GM19468 (cell line): Measurements from ENCODE around the gene BORCS5.
"Not testable (repeated sequence)": the region's sequence is repeated elsewhere in the genome, so short reads cannot be mapped to it uniquely, and the experiment has no call there.

Experiments
- ATAC-seq: cut with Tn5 transposase; IDR thresholded peaks from one replicate; pipeline ENCODE4 v1.9.1; 2021; ENCODE audit warnings: mild to moderate bottlenecking, moderate library complexity, moderate number of reproducible peaks; ENCODE audit not compliant: unreplicated experiment; ENCODE audit errors: extremely low read depth

The BORCS5 gene

DNA sequence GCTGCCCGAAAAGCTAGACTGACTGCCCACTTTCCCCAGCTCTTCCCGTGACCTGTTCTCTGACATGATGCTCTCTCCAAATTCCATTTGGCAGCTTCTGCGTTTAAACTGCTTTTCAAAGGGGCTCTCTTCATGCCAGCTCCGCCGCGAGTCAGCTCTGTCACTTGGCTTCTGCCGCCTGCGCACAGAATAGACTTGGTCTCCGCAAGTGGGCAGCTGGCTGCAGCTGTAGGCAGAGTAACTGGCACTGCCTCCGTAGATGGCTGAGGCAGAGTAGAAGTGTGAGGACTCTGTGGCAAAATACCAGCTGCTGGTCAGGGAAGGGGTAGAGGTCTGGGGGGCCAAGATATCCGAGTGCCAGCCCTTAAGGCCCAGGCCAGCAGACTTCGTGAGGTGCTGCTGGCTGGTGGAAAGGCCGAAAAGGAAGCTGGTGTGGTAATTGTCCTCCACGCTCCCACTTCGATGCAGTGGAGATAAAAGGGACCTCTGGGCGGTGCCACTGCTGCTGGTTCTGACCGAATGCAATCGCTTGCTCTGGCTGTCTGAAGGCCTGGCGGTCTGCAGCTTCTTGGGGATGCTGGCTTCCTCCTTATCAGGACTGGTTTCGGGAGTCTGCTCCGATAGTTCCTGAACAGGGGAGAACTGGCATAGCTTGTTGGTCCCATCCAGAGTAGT, 120.1 kb downstream of the BORCS5 start:
- ATAC-seq = no peak

DNA sequence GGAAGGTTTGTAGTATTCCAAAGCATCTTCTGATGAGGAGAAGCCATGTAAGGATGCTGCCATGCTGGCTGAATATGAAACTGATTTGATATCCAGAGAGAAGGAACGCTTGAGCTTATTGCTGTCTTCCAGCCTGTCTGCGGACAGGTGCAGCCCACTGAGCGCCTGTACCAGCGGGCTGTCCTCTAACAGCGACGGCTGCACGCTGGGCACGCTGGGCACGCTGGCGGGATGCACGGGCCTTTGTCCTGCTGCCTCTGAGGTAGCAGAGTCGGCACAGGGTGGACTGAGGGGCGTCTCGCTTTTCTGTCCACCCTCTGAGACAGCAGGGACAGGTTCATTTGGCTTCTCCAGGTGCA, 120.6 kb downstream of the BORCS5 start:
- no peak for ATAC-seq

DNA sequence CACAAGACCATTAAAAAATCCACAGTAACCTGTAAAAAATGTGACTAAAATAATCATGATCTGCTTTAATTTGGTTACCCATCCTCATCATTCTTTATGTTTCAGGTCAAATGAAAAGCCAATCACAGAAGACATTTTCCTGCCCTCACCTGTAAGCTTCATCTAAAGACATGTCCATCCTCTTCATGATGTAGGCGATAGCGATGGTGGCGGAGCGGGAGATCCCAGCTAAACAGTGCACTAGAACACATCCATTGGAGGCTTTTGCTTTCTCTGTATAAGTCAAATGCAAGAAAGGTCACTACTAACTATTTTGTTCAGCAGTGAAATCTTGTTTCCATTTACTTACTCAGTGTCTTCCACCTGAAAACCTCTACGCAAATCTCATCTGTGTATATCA, 123.2 kb downstream of the BORCS5 start:
- no peak for ATAC-seq

DNA sequence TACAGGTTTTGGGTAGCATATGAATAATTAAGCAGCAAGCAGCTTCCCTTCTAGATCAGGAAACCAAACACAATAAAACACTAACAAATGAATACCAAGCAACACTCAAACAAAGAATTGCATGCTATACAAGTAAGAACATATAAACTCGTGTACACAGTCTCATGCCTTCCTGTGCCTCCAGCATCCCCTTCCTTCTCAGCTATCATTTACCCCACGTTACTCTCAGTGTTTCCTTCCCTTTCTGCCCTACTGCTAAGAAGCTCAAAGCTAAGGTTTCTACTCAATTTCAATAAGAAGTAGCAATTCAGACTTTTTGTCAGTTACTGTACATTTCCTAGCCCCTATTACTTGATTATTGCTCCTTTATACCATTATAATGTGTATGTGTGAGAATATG, 124.8 kb downstream of the BORCS5 start:
- ATAC-seq = no peak

DNA sequence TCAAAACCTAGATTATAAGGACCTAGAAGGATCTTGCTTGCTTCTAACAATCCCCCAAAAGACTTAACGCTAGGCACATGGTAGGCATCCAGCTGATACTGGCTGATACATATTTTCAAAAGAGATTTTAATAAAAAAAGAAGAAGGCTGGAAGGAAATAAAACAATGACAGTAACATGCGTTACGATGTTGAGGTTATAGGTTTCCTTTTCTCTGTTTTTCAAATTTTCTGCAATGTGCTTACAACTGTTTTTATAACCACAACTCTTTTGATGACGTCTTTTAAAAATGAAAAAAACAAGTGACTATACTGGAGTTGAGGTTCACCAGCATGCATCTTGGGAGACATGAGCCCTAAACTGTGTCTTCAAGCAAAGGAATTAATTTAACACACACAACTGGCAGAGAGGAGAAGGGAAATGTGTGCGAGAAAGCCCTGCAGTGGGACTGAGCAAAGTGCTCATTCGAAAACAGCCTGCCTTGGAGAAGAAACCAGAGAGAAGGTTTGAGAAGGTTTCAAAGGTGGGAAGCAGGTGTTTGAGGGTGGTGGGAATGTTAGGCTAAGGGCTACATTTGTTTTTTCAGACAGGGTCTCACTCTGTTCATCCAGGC, 125.4 kb downstream of the BORCS5 start:
- no peak for ATAC-seq

DNA sequence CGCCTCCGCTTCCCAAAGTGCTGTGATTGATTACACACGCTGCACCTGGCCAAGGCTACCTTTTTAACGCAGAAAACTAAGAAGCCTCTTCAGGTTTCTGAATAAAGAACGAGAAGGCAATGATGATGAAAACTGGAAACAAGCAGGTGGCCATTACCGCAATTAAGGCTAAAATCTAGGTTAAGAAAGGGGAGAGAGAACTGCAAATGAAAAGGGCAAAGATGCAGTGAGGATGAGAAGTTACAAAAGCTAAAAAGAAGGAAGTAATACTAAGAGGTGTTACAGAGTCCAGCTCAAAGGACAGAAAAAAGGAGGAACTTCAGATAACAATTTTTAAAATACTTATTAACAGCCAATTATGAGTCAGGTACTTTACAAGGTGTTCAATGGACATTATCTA, 126.1 kb downstream of the BORCS5 start:
- no peak for ATAC-seq

DNA sequence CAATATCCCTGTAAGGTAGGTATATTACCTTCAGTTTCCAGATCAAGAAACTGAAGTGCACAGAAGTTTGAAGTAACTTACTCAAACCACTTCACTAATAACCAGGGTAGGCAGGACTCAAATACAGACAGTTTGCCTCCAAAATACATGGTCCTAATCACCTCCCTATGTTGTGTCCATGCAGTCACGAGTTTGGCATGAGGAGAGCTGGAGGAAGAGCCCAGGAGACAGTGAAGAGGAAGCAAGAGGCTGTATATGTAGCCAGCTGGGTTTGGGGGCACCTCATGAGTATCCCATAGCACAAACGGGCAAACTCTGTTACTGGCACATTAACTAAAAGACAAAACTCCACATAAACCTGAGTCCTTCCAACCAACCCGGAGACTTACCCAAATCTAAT, 126.6 kb downstream of the BORCS5 start:
- no peak for ATAC-seq

DNA sequence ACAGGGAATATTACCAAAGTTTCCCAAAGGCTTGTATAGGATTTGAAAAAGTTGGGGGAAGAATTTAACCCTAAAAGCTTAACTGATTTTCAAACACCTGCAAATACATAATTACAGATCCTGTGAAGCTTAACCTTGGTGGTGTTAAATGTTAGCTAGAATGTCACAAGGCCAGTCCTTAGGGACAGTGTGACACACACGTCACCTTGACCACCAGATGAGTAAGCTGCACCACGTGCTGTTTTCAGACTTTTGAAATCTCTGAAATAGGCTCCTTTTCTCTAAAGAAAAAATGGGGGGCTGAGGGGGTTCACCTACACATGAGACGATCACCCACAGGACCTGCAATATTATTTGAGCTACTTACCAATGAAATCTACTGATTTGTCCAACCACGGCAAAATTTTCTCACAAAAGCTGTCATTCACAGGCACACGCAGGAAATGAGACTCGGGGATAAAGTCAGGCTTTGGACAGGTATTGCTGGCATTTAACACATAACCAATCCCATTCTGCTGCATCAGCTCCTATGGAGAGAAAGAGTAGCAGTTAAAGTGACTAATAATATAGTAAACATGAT, 129.9 kb downstream of the BORCS5 start:
- no peak for ATAC-seq

DNA sequence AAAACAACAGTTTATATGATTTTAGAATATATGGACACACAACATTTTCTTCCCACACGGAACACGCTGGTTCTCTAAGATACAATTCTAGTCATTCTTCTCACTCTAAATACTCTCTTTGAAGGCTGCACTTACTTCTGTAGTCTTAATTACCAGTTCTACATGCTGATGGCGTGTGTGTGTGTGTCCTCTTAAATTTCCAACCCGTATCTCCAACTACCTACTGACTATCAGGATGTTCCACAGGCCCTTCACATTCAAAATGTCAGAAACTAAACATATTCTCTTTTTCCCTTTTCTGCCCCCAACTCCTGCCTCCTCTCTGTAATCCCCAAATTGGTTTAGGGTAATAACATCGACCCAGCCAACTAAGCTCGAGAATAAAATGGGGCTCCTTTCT, 130.6 kb downstream of the BORCS5 start:
- ATAC-seq = no peak

DNA sequence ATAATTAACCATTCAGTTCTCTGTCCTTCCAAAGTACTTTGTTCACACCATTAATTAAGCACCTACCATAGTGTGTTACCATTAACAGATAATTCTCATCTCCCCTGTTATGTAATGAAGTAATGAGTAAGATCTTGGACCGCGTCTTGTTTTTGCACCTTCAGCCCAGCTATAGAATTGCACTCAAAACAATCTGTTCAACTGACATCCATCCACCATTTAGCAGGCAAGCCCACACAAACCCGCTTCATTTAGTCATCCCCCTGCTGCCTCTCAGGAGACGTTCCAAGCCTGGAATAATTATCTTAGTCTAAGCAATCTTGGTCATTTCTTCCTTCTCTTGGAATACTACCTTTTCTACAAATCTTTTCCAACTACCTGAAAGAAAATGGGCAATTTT, 131.4 kb downstream of the BORCS5 start:
- ATAC-seq = no peak

DNA sequence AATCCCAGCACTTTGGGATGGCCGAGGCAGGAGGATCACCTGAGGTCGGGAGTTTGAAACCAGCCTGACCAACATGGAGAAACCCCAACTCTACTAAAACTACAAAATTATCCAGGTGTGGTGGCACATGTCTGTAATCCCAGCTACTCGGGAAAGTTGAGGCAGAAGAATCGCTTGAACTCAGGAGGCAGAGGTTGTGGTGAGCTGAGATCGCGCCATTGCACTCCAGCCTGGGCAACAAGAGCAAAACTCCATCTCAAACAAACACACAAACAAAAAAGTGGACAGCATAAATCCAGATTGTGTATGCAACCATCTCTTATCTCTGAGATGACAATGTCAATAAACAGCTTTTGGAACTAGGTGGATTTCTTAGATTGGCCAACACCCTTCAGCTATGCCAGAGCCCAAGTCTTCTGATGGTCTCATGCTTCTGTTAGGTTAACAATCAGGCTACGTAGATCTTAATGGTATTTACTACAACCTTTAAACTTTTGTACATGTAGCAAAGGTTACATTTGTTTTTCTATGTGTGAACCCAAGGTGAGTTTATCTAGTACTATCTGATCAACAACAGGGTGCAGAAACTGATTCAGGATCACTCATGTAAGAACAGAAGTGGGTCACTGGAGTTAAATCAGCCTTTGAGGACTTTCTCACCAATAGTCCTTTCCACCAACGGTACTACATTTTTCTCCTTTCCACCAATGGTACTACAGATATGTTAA, 132.1 kb downstream of the BORCS5 start:
- ATAC-seq = no peak

DNA sequence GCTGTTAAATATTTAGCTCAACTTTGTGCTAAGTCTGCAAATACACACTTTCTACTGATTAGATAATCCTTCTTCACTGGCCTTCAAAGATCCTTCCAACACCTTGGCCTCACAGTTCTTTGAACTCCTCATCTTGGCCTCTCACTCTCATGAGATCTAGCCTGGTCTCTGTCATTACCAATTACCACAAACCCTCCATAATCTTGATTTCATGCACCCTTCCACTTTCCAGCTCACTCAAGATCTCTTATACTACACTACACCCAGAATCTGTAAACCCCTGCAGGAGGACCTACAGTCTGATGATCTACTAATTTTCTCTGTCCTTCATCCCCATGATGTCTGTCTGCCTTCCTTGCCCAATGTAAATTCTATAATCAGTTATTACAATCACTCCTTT, 134.7 kb downstream of the BORCS5 start:
- no peak for ATAC-seq

DNA sequence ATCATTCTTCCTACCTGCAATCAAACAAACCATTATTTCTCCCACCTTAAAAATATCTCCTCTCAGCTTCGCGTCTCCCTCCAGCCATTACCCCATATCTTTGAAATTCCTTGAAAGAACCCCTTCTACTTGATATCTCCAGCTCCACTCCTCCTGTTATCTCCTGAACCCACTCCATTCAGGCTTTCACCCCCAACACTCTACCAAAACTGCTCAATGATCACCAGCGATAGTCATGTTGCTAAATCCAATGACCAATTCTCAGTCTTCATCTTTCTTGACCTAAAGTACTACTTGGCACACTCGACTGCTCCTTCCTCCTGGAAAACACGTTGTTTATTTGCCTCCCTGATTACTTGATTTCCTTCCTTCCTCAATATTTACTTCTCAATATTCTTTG, 135.7 kb downstream of the BORCS5 start:
- ATAC-seq = no peak

DNA sequence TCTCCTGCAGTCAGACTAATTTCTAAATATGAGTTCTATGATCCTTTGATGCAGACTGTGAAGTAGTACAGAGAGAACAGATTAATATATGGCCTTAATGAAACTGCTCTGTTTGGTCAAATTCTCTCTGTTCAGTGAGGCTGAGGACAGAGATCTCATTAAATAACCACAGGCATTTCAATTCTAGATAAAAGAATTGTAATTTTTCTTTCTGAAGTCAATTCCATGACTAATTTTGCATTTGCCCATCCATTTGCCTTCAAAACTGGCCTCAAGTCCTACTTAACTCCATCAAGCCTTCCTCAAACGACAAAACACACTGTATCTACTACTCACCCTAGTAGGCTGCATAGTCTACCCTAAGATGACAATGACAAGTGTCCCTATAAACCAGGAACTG, 138.7 kb downstream of the BORCS5 start:
- ATAC-seq = no peak

DNA sequence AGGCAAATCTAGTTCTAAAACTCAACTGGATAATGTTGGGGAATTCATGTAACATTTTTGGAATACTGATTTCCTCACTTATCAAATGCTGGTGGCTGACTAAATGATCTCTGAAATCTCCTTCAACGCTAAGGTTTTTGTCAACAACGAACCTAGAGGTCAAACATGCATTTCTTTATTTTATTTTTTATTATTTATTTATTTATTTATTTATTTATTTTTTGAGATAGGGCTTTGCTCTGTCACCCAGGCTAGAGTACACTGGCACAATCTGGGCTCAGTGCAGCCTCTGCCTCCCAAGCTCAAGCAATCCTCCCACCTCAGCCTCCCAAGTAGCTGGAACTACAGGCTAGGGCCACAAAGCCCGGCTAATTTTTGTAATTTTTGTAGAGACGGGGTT, 141.3 kb downstream of the BORCS5 start:
- no peak for ATAC-seq

DNA sequence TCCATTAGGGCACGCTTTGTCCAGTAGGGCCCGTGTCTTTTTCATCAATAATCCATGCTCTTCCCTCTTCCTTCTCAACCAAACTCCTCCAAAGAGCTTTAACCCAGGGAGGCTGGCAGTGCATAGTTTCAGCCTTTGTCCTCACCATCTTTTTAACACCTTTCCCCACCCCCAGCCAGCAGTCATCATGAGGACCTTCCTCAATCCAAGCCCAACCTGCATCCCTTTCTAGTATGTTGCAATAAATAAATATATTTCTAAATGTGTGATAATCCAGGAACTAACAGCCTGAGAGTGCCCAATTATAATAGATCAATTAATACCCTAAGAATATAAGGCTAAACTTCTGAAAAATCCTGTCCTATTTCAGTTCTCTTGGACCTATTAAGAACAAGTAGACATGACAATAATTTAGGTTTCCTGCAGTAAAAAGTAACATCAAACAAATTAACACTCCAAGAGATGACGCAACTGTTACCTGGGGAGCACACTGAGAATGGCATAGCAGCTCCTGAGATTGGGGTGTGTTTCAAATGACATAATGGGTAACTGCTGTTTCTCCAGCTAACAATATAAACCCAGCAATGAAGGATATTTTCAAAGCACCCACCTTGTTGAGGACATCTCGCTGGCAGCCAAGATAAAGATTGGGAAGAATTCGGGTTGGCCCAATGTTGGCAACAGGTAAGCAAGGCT, 143.2 kb downstream of the BORCS5 start:
- ATAC-seq = no peak

DNA sequence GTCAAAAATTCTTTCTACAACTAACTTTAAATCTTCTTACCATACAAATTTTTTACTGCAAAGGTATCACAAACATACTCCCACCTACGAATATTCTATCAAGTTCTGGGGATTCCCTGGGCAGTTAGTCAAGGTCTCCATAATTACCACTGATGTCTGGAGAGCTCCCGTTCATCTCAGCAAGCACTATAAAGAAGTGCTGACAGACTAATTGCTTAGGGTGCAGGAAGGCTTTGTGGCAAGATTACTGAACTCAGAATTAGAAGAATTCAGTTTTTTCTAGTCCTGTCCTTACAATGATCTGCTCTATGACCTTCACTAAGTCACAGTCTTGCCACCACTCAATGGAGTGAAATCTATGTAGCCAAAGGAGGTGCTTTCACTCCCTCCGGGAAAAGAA, 144.2 kb downstream of the BORCS5 start:
- no peak for ATAC-seq

DNA sequence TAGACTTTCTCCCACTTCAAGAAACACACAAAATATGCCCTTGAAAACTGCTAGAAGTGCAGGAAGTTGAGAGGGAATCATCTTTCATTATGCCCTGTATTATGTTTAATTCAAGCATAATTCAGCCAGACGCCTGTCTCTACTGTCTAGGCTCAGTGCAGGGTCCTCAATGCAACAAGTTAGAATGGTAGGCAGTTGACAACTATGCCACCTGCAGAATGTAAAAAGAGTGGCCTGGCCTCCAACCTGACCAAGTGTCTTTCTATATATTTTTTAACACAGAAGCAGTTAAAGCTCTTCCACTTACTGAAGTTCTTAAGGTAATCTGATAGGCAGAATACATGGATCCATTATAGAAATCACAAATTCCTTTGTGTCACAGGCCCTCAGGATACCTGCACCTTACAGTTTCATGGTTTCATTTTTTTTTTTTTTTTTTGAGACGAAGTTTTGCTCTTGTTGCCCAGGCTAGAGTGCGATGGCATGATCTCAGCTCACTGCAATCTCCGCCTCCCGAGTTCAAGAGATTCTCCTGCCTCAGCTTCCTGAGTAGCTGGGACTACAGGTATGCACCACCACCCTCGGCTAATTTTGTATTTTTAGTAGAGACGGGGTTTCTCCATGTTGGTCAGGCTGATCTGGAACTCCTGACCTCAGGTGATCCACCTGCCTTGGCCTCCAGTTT, 145.4 kb downstream of the BORCS5 start:
- not testable (repeated sequence) for ATAC-seq

DNA sequence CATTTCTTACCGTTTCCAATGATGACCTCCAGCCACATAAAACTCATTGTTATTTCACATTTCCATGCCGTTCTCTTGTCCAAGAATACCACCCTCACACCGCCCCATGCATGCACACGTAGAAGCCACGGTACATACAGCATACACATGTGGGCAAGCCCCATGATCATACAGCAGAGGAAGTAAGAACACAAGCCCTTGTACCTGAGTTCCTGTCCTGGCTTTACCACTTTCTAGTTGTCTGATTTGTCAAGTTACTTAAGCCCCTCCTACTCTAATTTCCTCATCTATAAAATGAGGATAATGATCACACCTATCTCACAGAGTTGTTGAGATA, 145.9 kb downstream of the BORCS5 start:
- no peak for ATAC-seq

DNA sequence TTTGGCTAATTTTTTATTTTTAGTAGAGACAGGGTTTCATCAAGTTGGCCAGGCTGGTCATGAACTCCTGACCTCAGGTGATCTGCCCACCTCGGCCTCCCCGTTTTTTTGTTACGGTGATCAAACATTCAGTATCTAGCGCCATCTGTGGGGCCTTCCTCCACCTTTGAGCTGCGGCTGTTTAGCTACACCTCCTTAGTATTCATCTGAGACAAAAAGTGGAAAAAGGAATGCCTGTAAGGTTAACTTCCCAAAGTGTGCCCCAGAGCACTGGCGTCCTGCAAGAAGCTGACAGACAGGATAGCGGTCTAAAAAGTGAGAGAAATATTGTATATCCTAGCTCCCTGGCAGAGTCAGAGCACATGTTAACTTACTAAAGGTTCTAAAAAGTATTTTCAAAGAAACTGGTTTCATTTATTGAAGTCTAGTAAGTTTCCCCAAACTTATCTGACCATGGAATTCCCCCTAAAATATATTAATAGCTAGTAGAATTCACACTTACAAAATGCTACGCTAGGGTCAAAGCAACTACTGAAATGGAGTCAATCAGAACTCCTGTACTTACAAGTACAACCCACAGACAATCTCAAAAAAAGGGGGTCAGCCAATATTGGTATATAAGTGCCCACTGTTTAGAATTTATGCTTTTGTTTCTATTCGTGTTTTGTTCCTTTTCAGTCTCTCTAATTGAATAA, 146.7 kb downstream of the BORCS5 start:
- ATAC-seq = no peak
